DND-41 (cell line): Measurements from ENCODE around the gene PTMA.

ENCODE experiments used
- ATAC-seq: fragments of 200-7000 bp; cut with Tn5 transposase; 3 replicates; pipeline ENCODE4 v1.9.1; 2021; ENCODE audit warnings: low read depth; ENCODE audit not compliant: insufficient read depth
- DNase-seq: peaks from one replicate; pipeline ENCODE4 v3.0.0-alpha.2; 2020
- H2AFZ ChIP-seq: 2 replicates; pipeline ENCODE4 v1.6.0; 2012; ENCODE audit warnings: low read depth, low read length
- H3K27ac ChIP-seq: 2 replicates; pipeline ENCODE4 v1.5.1; 2012; ENCODE audit warnings: low read length, inconsistent platforms
- H3K27me3 ChIP-seq: fragments of 200-600 bp; sonication (generic); 2 replicates; pipeline ENCODE4 v1.6.0; 2012; ENCODE audit warnings: low read length, mild to moderate bottlenecking, inconsistent platforms; ENCODE audit not compliant: insufficient read depth, poor library complexity
- H3K36me3 ChIP-seq: 2 replicates; pipeline ENCODE4 v1.5.1; 2012; ENCODE audit warnings: low read length, inconsistent platforms; ENCODE audit not compliant: insufficient read depth
- H3K4me1 ChIP-seq: 2 replicates; pipeline ENCODE4 v1.5.1; 2012; ENCODE audit warnings: mild to moderate bottlenecking, low read length; ENCODE audit not compliant: insufficient read depth
- H3K4me2 ChIP-seq: 2 replicates; pipeline ENCODE4 v1.6.0; 2012; ENCODE audit warnings: mild to moderate bottlenecking, moderate library complexity, low read length, inconsistent platforms; ENCODE audit not compliant: insufficient read depth
- H3K4me3 ChIP-seq, 2 experiments: fragments of 200-600 bp in 1 of 2; shearing (Covaris generic) in 1 of 2; 2 replicates each; pipeline ENCODE4 v1.5.1; 2012 to 2016; ENCODE audit warnings: inconsistent platforms in 2 of 2, low read length in 2 of 2, mild to moderate bottlenecking in 2 of 2, low read depth in 1 of 2, moderate library complexity in 1 of 2
- H3K79me2 ChIP-seq: 2 replicates; pipeline ENCODE4 v1.6.0; 2012; ENCODE audit warnings: low read length, inconsistent platforms; ENCODE audit not compliant: insufficient read depth
- H3K9ac ChIP-seq: 2 replicates; pipeline ENCODE4 v1.6.0; 2012; ENCODE audit warnings: low read depth, mild to moderate bottlenecking, inconsistent platforms, low read length, moderate library complexity
- H3K9me3 ChIP-seq: 2 replicates; pipeline ENCODE4 v1.5.1; 2012; ENCODE audit warnings: low read length, moderate library complexity, mild to moderate bottlenecking, inconsistent platforms; ENCODE audit not compliant: insufficient read depth, severe bottlenecking
- H4K20me1 ChIP-seq: 2 replicates; pipeline ENCODE4 v1.6.0; 2012; ENCODE audit warnings: low read length; ENCODE audit not compliant: insufficient read depth
- CTCF ChIP-seq: IDR thresholded peaks from 2 replicates; pipeline ENCODE4 v1.5.1; 2012; ENCODE audit warnings: borderline replicate concordance, low read length, moderate library complexity, mild to moderate bottlenecking; ENCODE audit not compliant: poor library complexity, severe bottlenecking; ENCODE audit errors: extremely low read depth
- EZH2 ChIP-seq: IDR thresholded peaks from 3 replicates; pipeline ENCODE4 v1.6.1; 2012; ENCODE audit warnings: borderline replicate concordance, low read depth, mild to moderate bottlenecking, moderate library complexity, low read length, inconsistent platforms; ENCODE audit not compliant: severe bottlenecking

Gene PTMA

GRCh38 chr2:231718799-231719198, 10.5 kb downstream of the PTMA start:
- Histone ChIP-seq H3K9ac (no peak overlapping the region), H3K27me3 (no peaks in the 10 kb centered on the region), H3K4me1 (peaks cover 9% of the 10 kb centered on the region; the same call in 1 of the 2 replicates), H3K27ac (no peak overlapping the region), H4K20me1 (peaks cover 19% of the 10 kb centered on the region), H2AFZ (no peak overlapping the region), H3K79me2 (peaks cover 16% of the 10 kb centered on the region), H3K9me3 (no peaks in the 10 kb centered on the region), H3K4me3 (no peak overlapping the region), H3K36me3 (peaks cover 20% of the 10 kb centered on the region), H3K4me2 (no peak overlapping the region)
- ATAC-seq (no peak), DNase-seq (no peak)
- TF ChIP-seq EZH2 (no peak), CTCF (no peak)

- no peak overlapping the region for H2AFZ ChIP-seq
- no peak overlapping the region for H3K4me2 ChIP-seq
Observed at GRCh38 chr2:231720292-231720986, 12.1 kb downstream of the PTMA start.

GRCh38 chr2:231720987-231721966, 13.0 kb downstream of the PTMA start:
- no peak overlapping the region for H2AFZ ChIP-seq
- DNase-seq (no peak), ATAC-seq (no peak)
- no peak overlapping the region for H3K9ac ChIP-seq
- H3K4me2 ChIP-seq: no peak overlapping the region
- peaks cover 9% of the 10 kb centered on the region; the same call in 1 of the 2 replicates for H3K4me1 ChIP-seq
- H3K36me3 ChIP-seq: no peaks in the 10 kb centered on the region
- H3K27me3 ChIP-seq: no peaks in the 10 kb centered on the region
- H4K20me1 ChIP-seq: no peaks in the 10 kb centered on the region
- TF ChIP-seq CTCF (no peak), EZH2 (no peak)
- no peaks in the 10 kb centered on the region for H3K79me2 ChIP-seq
- H3K27ac ChIP-seq: no peak overlapping the region
- H3K9me3 ChIP-seq: no peaks in the 10 kb centered on the region
- H3K4me3 ChIP-seq: no peak overlapping the region

More at GRCh38 chr2:231720292-231720986, 12.1 kb downstream of the PTMA start:
- Histone ChIP-seq H3K4me1 (peaks cover 9% of the 10 kb centered on the region; the same call in 1 of the 2 replicates), H3K79me2 (peaks cover 3% of the 10 kb centered on the region; the same call in 1 of the 2 replicates), H3K27me3 (no peaks in the 10 kb centered on the region), H4K20me1 (peaks cover 5% of the 10 kb centered on the region; the same call in 1 of the 2 replicates), H3K27ac (no peak overlapping the region), H3K36me3 (peaks cover 5% of the 10 kb centered on the region), H3K9me3 (no peaks in the 10 kb centered on the region), H3K9ac (no peak overlapping the region), H3K4me3 (no peak overlapping the region)
- DNase-seq: no peak
- ATAC-seq: no peak
- TF ChIP-seq CTCF: no peak
- no peak for TF ChIP-seq EZH2
